Stimulated activated CD8-positive, alpha-beta memory T cell treated with anti-CD3 and anti-CD28 coated beads, Interleukin-7, amount 100 ng/mL, for 1 hour (primary cell): ENCODE results near the gene SPRY2.

Source experiments
- DNase-seq, 2 donors: peaks; one replicate each; pipeline ENCODE4 v3.0.0-alpha.2; 2020; ENCODE audit warnings: low read depth in 2 of 2

SPRY2 gene

DNA sequence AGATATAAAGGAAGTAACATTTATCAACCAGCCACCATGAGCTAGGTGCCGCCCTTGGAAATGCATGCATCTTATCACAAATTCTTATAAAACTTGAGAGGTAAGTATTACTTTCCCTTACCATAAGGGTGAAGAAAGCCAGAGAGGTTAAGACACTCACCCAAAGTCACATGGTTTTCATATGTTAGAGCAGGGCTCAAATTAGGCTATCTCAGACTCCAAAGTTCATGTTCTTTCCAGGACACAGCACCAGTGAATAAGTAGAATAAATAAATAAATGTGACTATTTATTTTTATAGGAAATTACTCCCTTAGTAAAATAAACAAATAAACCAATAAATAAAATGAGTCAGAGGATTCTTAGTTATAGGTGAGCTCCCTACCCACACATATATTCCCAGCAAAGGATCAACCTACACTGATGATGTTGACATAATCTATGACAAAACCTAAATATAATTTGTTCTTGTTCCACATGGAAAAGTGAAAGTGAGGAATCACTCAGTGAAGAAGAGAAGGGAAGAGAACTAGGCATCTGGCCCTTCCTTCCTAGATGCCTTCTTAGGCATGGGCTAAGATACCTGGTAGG, 27.2 kb downstream of the SPRY2 start:
- DNase-seq = no peak

DNA sequence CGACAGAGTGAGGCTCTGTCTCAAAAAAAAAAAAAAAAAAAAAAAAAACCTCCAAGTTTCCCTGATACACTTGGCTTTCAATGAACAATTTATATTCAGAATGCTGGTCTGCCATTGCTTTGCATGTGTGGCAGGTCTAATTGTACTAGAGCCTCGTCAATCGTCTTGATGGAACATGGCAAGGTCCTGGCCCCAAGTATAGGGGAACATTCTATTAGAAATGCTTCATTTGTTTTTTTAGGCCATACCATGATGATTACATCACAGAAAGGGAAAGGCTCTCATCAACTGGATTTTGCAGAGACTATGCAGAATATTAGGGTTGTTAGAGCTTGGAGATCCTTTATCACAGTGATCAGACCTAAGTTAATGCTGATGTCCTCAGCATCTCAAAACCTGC, 28.0 kb downstream of the SPRY2 start:
- no peak for DNase-seq

DNA sequence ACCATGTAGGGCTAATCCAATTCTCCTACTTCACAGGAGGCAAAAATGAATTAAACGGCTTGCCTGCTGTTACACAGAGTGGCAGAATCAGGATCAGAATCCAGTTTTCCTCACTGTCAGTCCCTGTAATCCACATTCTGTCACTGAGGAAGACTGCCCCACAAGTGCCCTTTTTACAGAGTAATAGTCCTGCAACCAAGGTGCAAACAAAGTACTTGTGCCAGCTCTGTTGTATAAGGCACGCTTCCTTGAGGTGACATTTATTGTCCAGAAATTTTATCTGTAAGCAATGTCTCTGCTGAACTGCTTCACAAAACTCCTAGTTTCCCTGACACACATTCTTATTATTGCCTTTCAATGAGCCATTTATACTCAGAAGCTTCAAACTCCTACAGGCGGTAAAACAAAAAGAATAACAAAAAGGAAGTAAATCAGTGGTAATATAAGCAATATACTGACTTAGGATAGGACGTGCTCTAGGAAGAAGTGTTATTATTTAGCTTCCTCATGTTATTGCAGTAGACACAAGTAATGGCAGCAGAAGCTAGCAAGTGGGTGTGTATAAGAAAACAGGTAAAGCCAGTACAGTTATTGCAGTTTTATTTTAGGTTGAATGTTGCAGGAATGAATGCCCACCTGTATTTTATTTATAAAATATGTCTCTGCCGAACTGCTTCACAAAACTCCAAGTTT, 28.8 kb downstream of the SPRY2 start:
- DNase-seq = no peak

DNA sequence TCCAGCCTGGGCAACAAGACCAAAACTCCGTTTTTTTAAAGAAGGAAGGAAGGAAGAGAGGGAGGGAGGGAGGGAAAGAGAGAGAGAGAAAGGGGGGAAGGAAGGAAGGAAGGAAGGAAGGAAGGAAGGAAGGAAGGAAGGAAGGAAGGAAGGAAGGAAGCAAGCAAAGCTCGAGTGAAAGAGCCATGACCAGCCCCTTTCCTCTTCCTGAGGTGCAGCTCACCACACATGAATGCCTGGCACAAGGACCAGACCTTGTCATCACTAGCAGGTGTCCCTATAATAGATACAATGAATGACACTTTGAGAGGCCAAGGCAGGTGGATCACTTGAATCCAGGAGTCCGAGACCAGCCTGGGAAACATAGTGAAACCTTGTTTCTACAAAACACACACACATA, 31.0 kb downstream of the SPRY2 start:
- DNase-seq = no peak

DNA sequence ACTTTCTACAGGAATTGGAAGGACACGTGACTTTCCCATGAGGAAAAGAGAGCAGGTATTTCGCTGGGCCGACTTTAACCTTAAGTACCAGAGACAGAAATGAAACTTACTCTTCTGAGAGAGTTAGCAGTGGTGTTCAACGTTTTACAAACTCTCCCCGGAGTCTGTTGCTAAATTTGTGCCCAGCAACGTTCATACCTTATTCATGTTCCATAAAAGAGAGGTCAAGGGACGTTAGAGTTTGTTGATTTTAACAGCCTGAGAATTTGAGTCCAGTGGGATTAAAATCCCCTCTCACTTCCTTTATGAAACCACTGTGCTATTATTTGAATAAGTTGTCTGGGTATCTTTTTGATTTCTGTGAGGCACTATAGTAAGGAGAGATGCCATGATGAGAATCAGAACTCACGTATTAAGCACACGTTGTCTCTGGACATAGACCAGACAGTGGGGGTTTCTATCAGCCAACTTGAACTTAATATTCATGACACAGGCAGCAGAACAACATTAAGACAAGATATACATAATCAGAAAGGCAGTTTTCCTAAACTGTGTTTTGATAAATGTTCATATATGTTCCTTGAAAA, 33.4 kb downstream of the SPRY2 start:
- DNase-seq = no peak

DNA sequence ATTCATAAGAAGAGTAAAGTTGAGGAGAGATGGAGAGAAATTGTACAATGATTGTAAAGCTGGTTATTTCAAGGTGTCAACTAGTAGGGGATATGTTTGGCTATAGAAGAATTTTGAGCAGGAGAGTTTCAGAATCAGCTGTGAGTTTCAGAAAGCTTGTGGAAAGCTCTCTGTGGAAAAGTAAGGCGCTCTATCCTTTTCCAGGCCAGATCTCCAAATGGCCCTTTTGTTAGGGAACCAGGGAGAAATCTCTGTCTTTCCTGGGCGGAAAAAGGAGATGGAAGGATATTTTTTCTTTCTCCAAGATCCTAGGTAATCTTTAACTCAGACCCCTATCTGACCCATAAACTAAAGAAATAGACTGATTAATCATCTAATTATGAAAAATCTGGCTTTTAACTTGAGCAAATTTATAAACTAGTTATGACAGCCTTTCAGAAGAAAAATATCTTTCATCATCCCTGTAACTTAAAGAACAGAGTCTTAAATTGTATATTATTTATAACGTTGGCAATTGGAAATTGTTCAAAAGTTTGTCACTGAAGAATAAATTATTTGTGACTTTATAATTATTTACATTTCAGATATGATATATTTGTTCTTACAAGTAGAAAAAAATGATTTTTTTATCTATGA, 34.5 kb downstream of the SPRY2 start:
- DNase-seq = no peak

DNA sequence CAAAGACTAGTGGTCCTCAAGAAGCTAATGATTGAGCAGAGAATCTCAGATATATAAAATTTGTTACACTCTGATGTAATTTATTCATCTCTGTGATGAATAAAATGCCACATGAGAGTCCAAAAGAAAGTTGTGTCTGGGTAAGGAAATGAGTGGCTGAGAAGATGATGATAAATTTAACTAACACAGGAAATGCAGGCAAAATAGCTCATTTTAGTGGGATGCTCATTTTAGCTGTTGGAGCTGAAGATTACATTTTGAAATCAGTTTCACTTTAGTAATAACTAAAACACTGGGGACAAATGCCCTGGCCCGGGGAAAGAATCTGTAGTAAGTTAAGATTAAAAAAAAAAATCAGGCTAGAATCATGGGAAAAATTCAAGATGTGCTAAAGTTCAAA, 35.2 kb downstream of the SPRY2 start:
- DNase-seq = no peak

DNA sequence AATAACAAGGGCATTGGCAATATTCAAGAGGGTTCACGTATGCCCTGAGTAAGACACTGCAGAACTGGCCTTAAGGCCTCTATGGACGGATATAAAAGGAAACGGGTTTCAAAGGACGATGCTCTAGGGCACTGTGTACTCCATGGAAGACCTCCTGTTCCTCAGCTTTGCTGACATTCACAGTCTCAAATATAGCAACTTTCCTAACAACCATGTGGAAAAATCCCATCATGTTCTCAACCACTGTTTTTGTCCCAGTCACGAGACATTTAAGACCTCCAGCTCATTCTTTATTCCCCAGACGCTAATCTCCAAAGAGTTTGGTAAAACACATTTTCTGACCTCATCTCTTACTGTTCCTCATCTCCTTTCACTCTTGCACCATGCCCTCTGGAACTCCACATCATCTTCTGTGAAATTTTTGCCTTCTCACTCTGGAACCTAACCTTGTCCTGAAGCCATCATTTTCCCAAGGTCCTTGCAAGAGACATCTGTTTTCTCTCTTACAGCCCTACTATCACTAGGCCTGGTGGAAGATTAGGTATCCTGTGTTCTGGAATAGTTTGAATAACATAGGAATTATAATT, 37.6 kb downstream of the SPRY2 start:
- no peak for DNase-seq

DNA sequence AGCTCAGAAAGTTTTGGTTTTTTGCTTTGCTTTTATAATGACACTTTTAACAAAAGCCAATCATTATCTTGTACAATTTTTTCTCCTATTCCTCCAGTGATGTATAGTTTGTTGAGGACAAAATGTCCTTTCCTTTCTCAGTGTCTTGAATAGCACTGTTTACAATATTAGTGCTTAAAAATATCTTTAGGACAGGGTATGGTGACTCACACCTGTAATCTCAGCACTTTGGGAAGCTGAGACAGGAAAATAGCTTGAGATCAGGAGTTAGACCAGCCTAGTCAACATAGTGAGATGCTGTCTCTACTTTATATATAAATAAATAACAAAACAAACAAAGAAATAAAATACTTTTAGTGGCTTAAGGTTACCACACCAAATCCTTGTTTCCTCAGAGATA, 41.9 kb downstream of the SPRY2 start:
- no peak for DNase-seq

DNA sequence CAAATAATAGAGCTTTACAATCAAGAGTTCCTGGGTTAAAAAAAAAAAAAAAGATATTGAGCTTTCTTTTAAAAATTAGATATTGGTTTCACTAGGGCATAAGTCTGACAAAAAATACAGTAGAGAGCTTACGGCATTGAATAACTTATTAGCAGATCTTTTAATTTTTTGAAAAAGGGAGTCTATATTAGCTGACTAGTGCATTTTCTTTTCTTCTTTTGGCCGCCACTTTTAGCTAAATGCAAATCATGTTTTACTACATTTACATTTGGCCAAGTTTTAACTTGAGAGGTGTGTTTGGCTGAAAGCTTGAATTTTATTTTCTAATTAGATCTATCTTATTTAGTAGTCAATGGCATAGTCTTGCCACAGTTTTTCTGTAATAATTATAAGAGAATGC, 43.4 kb downstream of the SPRY2 start:
- no peak for DNase-seq

DNA sequence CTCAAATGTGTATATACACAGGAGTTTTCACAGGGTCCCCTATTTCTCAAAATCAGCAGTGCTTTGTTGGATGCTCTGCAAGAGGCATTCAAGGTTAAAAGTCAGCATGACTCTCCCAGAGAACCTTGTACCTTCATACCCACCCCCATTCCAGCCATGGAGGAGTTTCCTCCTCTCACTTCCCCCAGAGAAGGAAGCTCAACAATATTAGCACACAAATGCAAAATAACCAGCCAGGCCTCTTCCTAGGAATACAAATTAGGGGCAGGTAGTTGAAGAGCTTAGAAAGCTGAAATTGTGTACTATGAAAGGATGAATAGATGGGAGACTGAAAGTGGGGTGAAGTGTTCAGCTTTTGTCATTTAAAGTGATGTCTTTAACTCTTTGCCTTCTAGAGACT, 43.8 kb downstream of the SPRY2 start:
- DNase-seq = no peak

DNA sequence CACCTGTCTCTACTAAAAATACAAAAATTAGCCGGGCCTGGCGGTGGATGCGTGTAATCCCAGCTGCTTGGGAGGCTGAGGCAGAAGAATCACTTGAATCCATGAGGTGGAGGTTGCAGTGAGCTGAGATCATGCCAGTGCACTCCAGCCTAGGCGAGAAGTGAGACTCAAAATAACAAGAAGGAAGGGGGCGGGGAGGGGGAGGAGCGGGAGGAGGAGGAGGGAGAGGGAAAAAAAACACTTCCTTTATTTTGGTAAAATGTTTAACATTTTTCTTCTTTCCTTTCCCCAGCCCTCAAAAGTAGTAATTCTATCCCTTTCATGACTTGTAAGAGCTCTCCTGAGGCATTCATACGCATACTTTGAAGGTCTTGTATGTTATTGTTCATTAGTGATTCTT, 44.3 kb downstream of the SPRY2 start:
- no peak for DNase-seq

DNA sequence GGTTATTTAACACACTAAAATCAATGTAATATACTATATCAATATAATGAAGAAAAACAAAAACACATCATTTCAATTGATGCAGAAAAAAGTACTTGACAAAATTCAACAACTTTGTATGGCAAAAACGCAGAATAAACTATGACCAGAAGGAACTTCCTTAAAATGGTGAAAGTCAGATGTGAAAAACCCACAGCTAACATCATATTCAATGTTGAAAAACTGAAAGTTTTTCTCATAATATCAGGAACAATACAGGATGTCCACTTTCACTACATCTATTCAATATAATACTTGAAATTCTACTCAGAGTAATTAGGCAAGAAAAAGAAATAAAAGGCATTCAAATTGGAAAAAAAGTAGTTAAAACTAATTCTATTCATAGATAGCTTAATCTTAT, 50.3 kb downstream of the SPRY2 start:
- no peak for DNase-seq
